Liver (tissue), 9 donors: ENCODE measurements around the gene RPL27A. TPM values are rescaled to one million over a fixed set of nuclear protein-coding genes. Genes with fewer than 3 reads are reported as not detected.

Experiments used
- DNase-seq: peaks from one replicate; pipeline ENCODE4 v3.0.0-alpha.2; 2017; ENCODE audit warnings: low spot score
- H3K27ac ChIP-seq, 2 donors: one replicate each; pipeline ENCODE4 v1.7.0; 2013; ENCODE audit warnings: inconsistent platforms in 2 of 2, low read length in 2 of 2, control low read depth in 1 of 2, low read depth in 1 of 2, mild to moderate bottlenecking in 1 of 2
- H3K27me3 ChIP-seq, 4 donors: one replicate each; pipeline versions ENCODE4 v1.6.1 to v1.7.0; 2013; ENCODE audit warnings: low read length in 3 of 4, inconsistent platforms in 1 of 4, mild to moderate bottlenecking in 1 of 4, moderate library complexity in 1 of 4; ENCODE audit not compliant: control insufficient read depth in 4 of 4, insufficient read depth in 4 of 4
- H3K36me3 ChIP-seq, 4 donors: one replicate each; pipeline versions ENCODE4 v1.6.1 to v1.7.0; 2013; ENCODE audit warnings: low read length in 3 of 4, mild to moderate bottlenecking in 3 of 4, low read depth in 1 of 4, moderate library complexity in 1 of 4; ENCODE audit not compliant: control insufficient read depth in 4 of 4, insufficient read depth in 3 of 4
- H3K4me1 ChIP-seq, 4 donors: one replicate each; pipeline versions ENCODE4 v1.6.1 to v1.7.0; 2013; ENCODE audit warnings: low read length in 3 of 4, mild to moderate bottlenecking in 3 of 4, moderate library complexity in 1 of 4; ENCODE audit not compliant: control insufficient read depth in 4 of 4, insufficient read depth in 4 of 4
- H3K4me3 ChIP-seq, 3 donors: one replicate each; pipeline versions ENCODE4 v1.6.1 to v1.7.0; 2013; ENCODE audit warnings: low read length in 3 of 3, control low read depth in 1 of 3, low read depth in 1 of 3, mild to moderate bottlenecking in 1 of 3
- H3K9ac ChIP-seq, 2 donors: one replicate each; pipeline ENCODE4 v1.7.0; 2013; ENCODE audit warnings: low read length in 2 of 2, mild to moderate bottlenecking in 2 of 2, moderate library complexity in 2 of 2, control low read depth in 1 of 2, low read depth in 1 of 2
- H3K9me3 ChIP-seq, 4 donors: one replicate each; pipeline versions ENCODE4 v1.6.1 to v1.7.0; 2013; ENCODE audit warnings: low read length in 3 of 4; ENCODE audit not compliant: control insufficient read depth in 4 of 4
- EGR1 ChIP-seq, 2 donors: IDR thresholded peaks; 2 replicates each; pipeline ENCODE4 v1.6.1; 2016 to 2018; ENCODE audit warnings: antibody characterized with exemption in 2 of 2, low read depth in 2 of 2
- FOXA1 ChIP-seq: IDR thresholded peaks from 2 replicates; pipeline ENCODE4 v1.6.1; 2016; ENCODE audit warnings: antibody characterized with exemption
- FOXA2 ChIP-seq: IDR thresholded peaks from 2 replicates; pipeline ENCODE4 v1.6.1; 2016; ENCODE audit warnings: antibody characterized with exemption
- GABPA ChIP-seq, 2 donors: IDR thresholded peaks in 1 of 2; conservative IDR thresholded peaks in 1 of 2; 2 replicates each; pipeline ENCODE4 v1.6.1; 2016; ENCODE audit warnings: antibody characterized with exemption in 2 of 2, mild to moderate bottlenecking in 1 of 2, moderate library complexity in 1 of 2
- HNF4A ChIP-seq, 2 donors: conservative IDR thresholded peaks; 2 replicates each; pipeline ENCODE4 v1.6.1; 2016; ENCODE audit warnings: antibody characterized with exemption in 2 of 2, mild to moderate bottlenecking in 2 of 2
- HNF4G ChIP-seq: IDR thresholded peaks from 2 replicates; pipeline ENCODE4 v1.6.1; 2016; ENCODE audit warnings: antibody characterized with exemption
- JUND ChIP-seq, 2 donors: IDR thresholded peaks; 2 replicates each; pipeline ENCODE4 v1.6.1; 2016; ENCODE audit warnings: antibody characterized with exemption in 2 of 2
- NR2F2 ChIP-seq: IDR thresholded peaks from 2 replicates; pipeline ENCODE4 v1.6.1; 2016; ENCODE audit warnings: antibody characterized with exemption
- RAD21 ChIP-seq, 2 donors: IDR thresholded peaks; 2 replicates each; pipeline ENCODE4 v1.6.1; 2016; ENCODE audit warnings: antibody characterized with exemption in 2 of 2, mild to moderate bottlenecking in 2 of 2
- REST ChIP-seq: IDR thresholded peaks from 2 replicates; pipeline ENCODE4 v1.6.1; 2016; ENCODE audit warnings: antibody characterized with exemption, mild to moderate bottlenecking
- TAF1 ChIP-seq: conservative IDR thresholded peaks from 2 replicates; pipeline ENCODE4 v1.6.1; 2016; ENCODE audit warnings: antibody characterized with exemption, mild to moderate bottlenecking
- WGBS: extraction: QIAGEN DNeasy Blood & Tissue Kit; methylation state at CpG from one replicate; pipeline ENCODE4 v1.1.7; 2013; 5-methylcytosine and 5-hydroxymethylcytosine counted together
- polyA plus RNA-seq, 2 donors: library from polyadenylated mRNA; stranded (reverse) in 1 of 2; unstranded in 1 of 2; fragments of 200-250 nt in 1 of 2; fragments of >200 nt in 1 of 2; fragmentation: Nextera tagmentation in 1 of 2; extraction: Ambion mirVana in 1 of 2; gene quantifications; one replicate each; pipeline versions ENCODE4 v1.2.1 to v1.2.3, GENCODE V29; 2013 to 2015
- total RNA-seq, 2 donors: library from RNA; depleted of rRNA; stranded (reverse); fragments of >200 nt; gene quantifications; one replicate each; pipeline ENCODE4 v1.2.3, GENCODE V29; 2014
- TF ChIP-seq, protein P1 (sequence below): IDR thresholded peaks from 2 replicates; pipeline ENCODE4 v1.6.1; 2016; ENCODE audit warnings: antibody characterized with exemption
- TF ChIP-seq, protein P2 (sequence below): IDR thresholded peaks from 2 replicates; pipeline ENCODE4 v1.6.1; 2016; ENCODE audit warnings: antibody characterized with exemption
- TF ChIP-seq, protein P3 (sequence below): IDR thresholded peaks from 2 replicates; pipeline ENCODE4 v1.6.1; 2016; ENCODE audit warnings: antibody characterized with exemption
- donor health status: healthy.
- donor health status: healthy.
- donor health status: healthy.
- donor health status: healthy.
- donor health status: healthy.

RPL27A gene
- total and polyA plus RNA-seq, 4 donors: 178 to 928 (median 570) TPM

DNA sequence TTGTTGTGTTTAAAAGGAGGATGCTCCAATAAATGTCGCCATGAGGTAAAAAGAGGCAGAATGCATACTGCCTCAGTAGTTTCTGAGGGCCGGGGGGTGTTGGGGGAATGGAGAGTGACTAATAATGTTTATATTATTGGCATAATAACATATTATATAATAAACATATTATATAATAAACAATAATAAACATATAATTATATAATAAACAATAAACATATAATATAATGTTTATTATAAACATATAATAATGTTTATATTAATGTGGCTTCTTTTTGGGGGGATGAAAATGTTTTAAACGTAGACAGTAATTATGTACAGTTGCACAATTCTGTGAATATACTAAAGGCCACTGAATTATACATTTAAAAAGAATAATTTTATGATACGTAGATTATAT is 35.7 kb upstream of the RPL27A start:
- no peak overlapping the region for H3K4me3 ChIP-seq
- H3K27ac ChIP-seq: no peak overlapping the region
- TF ChIP-seq, protein P1, sequence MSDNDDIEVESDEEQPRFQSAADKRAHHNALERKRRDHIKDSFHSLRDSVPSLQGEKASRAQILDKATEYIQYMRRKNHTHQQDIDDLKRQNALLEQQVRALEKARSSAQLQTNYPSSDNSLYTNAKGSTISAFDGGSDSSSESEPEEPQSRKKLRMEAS: no peak
- no peak for TF ChIP-seq HNF4A (conservative IDR thresholded peaks at IDR 0.05)
- no peak for TF ChIP-seq TAF1
- H3K27me3 ChIP-seq: no peaks in the 10 kb centered on the region
- H3K4me1 ChIP-seq: no peaks in the 10 kb centered on the region
- H3K9ac ChIP-seq: no peak overlapping the region
- H3K9me3 ChIP-seq: no peaks in the 10 kb centered on the region
- WGBS: 97% methylated on average over 4 of the region's 4 CpGs
- H3K36me3 ChIP-seq: peaks cover 4 to 70% (median 55%) of the 10 kb centered on the region in 4 donors
- DNase-seq: no peak

GRCh38 chr11:8649361-8649760 is 33.2 kb upstream of the RPL27A start:
- Histone ChIP-seq H3K4me1 (no peaks in the 10 kb centered on the region), H3K9me3 (no peaks in the 10 kb centered on the region), H3K4me3 (no peak overlapping the region), H3K36me3 (peaks cover 4 to 51% (median 42%) of the 10 kb centered on the region in 4 donors), H3K9ac (no peak overlapping the region), H3K27me3 (no peaks in the 10 kb centered on the region), H3K27ac (no peak overlapping the region)
- no peak for DNase-seq
- WGBS: 97% methylated on average over 2 of the region's 2 CpGs
- no peak for TF ChIP-seq RAD21 (IDR thresholded peaks at IDR 0.05)
- TF ChIP-seq FOXA1: no peak
- TF ChIP-seq JUND (IDR thresholded peaks at IDR 0.05): no peak
- no peak for TF ChIP-seq NR2F2
- no peak for TF ChIP-seq FOXA2

- Histone ChIP-seq H3K9me3 (no peaks in the 10 kb centered on the region), H3K27ac (no peak overlapping the region), H3K9ac (no peak overlapping the region), H3K4me3 (no peak overlapping the region), H3K4me1 (no peaks in the 10 kb centered on the region), H3K27me3 (no peaks in the 10 kb centered on the region), H3K36me3 (peaks cover 0 to 40% (median 33%) of the 10 kb centered on the region in 4 donors)
- no peak for DNase-seq
- TF ChIP-seq GABPA (IDR thresholded peaks at IDR 0.05 in 1 of 2, conservative IDR thresholded peaks at IDR 0.05 in 1 of 2) (no peak), JUND (IDR thresholded peaks at IDR 0.05) (no peak), REST (no peak), NR2F2 (no peak), HNF4G (no peak), FOXA2 (no peak), EGR1 (IDR thresholded peaks at IDR 0.05; ENCODE audit: low read depth in 2 of 2) (no peak)
- TF ChIP-seq, protein P1: no peak
- TF ChIP-seq, protein P2, sequence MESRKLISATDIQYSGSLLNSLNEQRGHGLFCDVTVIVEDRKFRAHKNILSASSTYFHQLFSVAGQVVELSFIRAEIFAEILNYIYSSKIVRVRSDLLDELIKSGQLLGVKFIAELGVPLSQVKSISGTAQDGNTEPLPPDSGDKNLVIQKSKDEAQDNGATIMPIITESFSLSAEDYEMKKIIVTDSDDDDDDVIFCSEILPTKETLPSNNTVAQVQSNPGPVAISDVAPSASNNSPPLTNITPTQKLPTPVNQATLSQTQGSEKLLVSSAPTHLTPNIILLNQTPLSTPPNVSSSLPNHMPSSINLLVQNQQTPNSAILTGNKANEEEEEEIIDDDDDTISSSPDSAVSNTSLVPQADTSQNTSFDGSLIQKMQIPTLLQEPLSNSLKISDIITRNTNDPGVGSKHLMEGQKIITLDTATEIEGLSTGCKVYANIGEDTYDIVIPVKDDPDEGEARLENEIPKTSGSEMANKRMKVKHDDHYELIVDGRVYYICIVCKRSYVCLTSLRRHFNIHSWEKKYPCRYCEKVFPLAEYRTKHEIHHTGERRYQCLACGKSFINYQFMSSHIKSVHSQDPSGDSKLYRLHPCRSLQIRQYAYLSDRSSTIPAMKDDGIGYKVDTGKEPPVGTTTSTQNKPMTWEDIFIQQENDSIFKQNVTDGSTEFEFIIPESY: no peak
- TF ChIP-seq, protein P3, sequence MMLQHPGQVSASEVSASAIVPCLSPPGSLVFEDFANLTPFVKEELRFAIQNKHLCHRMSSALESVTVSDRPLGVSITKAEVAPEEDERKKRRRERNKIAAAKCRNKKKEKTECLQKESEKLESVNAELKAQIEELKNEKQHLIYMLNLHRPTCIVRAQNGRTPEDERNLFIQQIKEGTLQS: no peak
- WGBS: 96% methylated on average over 2 of the region's 2 CpGs
Observed at GRCh38 chr11:8650401-8650990, 32.1 kb upstream of the RPL27A start.
